Fibroblast of villous mesenchyme (primary cell): ENCODE measurements around the gene FOSL1. TPM values are rescaled to one million over a fixed set of nuclear protein-coding genes. Genes with fewer than 3 reads are reported as not detected.

ENCODE experiments used
- DNase-seq: peaks from one replicate; pipeline ENCODE4 v3.0.0-alpha.2; 2010; ENCODE audit warnings: low read depth
- H3K4me3 ChIP-seq: 2 replicates; pipeline ENCODE4 v1.5.1; 2011; ENCODE audit warnings: low read depth, mild to moderate bottlenecking, low read length
- total RNA-seq: library from RNA; depleted of rRNA; stranded (reverse); fragments of >200 nt; gene quantifications from 2 replicates; pipeline ENCODE4 v1.2.3, GENCODE V29; 2012
- TF ChIP-seq, protein P1 (sequence below): IDR thresholded peaks from 2 replicates; pipeline ENCODE4 v1.5.1; 2012; ENCODE audit warnings: low read depth, mild to moderate bottlenecking, low read length; ENCODE audit not compliant: insufficient read depth

Gene FOSL1
- total RNA-seq, 1 donor, result 41.0 TPM

DNA sequence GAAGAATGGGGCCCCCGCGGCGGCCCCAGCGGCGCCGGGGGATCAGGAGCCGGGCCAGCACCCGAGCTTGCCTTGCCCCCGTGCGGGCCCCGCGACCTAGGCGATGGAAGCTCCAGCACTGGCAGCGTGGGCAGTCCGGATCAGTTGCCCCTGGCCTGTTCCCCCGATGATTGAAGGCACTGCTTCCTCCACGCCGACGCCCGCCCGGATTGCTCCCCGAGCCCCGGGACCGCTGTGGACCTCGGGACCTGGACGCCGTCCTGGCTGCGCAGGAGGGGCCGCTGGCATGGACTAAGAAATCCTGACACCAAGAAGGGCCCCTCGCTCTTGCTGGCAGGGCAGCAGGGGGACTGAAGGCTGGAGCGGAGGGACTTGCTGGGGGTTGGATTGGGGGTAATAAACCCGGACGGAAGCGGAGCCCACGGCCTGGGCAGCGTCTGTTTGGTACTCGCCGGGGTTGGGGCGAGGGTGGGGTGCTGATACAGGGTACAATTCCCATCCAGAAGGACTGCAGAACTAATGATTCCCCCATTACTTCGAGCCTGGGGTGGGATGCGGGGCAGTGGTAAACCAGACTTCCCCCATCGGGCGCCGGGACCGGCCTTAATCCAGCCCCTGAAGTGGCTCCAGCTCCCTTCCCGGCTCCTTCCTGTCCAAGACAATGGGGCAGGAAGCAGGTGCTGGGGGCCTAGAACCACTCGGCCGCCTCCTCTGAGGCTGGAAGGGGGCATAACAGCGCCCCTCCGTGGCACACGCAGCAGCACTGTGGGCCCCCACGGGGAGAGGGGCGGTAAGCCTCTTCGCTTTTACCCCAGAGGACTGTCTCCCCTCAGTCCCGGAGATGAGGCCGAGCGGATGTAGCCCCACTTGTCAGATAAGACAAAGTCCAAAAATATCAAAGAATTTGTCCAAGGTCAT, 8.7 kb downstream of the FOSL1 start:
- DNase-seq, result no peak
- TF ChIP-seq, protein P1, sequence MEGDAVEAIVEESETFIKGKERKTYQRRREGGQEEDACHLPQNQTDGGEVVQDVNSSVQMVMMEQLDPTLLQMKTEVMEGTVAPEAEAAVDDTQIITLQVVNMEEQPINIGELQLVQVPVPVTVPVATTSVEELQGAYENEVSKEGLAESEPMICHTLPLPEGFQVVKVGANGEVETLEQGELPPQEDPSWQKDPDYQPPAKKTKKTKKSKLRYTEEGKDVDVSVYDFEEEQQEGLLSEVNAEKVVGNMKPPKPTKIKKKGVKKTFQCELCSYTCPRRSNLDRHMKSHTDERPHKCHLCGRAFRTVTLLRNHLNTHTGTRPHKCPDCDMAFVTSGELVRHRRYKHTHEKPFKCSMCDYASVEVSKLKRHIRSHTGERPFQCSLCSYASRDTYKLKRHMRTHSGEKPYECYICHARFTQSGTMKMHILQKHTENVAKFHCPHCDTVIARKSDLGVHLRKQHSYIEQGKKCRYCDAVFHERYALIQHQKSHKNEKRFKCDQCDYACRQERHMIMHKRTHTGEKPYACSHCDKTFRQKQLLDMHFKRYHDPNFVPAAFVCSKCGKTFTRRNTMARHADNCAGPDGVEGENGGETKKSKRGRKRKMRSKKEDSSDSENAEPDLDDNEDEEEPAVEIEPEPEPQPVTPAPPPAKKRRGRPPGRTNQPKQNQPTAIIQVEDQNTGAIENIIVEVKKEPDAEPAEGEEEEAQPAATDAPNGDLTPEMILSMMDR, result peak; percentile 27
- H3K4me3 ChIP-seq, result peak overlapping the region; percentile 63

DNA sequence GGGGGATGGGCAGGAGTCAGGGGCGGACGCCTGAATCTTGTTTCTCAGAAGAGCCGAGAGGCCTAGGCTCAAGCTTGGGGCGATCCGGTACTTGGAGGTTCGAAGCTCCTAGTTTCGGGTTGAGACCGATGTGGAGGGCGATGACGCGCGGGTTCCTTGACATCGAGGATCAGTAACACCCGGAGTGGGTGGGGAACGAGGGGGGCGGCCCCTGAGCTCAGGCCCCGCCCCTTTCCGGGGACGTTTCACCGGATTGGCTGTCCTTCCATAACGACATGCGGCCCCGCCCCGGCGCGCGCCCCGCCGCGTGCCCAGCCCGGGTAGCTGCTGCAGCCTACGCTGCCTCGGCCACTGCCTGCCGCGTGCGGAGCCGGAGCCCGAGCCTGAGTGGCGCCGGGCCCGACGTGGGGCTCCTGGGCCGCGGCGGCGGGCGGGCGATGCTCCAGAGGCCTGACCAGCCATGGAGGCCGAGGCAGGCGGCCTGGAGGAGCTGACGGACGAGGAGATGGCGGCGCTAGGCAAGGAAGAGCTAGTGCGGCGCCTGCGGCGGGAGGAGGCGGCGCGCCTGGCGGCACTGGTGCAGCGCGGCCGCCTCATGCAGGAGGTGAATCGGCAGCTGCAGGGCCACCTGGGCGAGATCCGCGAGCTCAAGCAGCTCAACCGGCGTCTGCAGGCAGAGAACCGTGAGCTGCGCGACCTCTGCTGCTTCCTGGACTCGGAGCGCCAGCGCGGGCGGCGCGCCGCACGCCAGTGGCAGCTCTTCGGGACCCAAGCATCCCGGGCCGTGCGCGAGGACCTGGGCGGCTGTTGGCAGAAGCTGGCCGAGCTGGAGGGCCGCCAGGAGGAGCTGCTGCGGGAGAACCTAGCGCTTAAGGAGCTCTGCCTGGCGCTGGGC, 9.6 kb downstream of the FOSL1 start, which contains the start of gene CCDC85B:
Gene CCDC85B (plus strand): TSS at position 350 of the 895 bp plus-strand sequence. CDS start 111 bp downstream, at position 461.
- TF ChIP-seq, protein P1, result peak; percentile 8
- DNase-seq, result peak; percentile 97
- peak within 1 kb of the TSS; percentile 63 for H3K4me3 ChIP-seq

DNA sequence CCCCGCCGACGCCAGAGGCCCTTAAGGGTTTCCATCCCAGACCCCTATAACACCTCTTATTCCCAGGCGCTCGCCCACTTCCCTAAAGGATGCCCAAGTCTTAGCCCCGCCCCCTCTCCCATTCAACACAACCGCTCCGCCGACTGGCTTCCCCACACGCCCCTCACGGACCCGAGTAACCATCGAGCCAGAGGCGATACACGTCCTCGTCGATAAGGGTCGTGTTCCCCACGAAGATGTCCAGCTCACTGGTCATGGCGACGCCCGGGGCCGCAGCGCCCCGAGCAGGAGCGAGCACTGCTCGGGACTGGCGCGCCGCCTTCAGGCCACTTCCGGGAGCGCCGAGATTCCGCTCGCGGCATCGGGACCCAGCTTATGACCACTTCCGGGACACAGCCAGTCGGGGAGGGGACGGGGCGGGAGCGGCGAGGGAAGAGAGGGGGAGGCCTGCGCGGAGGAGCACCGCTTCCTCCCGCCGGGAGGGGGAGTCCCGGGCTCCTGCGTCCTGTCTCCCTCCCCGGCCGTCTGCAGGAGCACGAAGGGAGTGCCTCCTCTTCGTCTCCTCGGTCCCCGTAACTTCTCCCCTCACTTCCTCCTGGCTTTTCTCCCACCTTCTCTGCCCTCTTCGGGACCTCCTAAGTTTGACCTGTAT, 11.9 kb downstream of the FOSL1 start, which contains the start of gene FIBP:
Gene FIBP (minus strand): TSS at position 309 of the 652 bp plus-strand sequence. CDS start 53 bp downstream, at position 256.
- H3K4me3 ChIP-seq, result peak within 1 kb of the TSS; percentile 73
- peak; percentile 98 for DNase-seq
- TF ChIP-seq, protein P1, result peak; percentile 77

DNA sequence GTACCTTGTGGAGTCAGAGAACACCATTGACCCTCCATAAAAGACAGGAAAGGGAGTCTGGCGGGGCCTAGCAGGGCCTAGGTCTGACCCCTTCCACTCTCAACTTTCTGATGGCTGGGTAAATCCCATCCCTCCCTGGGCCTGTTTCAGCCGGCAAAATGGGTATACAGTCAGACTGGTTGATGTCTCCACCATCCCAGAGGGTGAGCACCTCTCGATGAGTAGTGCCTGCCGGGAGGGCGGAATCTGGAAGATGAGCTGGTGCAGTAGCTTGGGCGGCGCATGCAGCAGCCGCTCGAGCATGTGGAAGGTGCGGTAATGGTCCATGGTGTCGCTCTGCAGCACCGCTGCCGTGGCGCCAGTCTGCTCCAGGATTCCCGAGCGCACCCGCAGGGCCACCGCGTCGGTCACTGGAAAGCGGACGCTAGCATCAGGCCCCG, 12.4 kb downstream of the FOSL1 start:
- no peak for DNase-seq
- TF ChIP-seq, protein P1, result no peak
- peak overlapping the region; percentile 73 for H3K4me3 ChIP-seq

DNA sequence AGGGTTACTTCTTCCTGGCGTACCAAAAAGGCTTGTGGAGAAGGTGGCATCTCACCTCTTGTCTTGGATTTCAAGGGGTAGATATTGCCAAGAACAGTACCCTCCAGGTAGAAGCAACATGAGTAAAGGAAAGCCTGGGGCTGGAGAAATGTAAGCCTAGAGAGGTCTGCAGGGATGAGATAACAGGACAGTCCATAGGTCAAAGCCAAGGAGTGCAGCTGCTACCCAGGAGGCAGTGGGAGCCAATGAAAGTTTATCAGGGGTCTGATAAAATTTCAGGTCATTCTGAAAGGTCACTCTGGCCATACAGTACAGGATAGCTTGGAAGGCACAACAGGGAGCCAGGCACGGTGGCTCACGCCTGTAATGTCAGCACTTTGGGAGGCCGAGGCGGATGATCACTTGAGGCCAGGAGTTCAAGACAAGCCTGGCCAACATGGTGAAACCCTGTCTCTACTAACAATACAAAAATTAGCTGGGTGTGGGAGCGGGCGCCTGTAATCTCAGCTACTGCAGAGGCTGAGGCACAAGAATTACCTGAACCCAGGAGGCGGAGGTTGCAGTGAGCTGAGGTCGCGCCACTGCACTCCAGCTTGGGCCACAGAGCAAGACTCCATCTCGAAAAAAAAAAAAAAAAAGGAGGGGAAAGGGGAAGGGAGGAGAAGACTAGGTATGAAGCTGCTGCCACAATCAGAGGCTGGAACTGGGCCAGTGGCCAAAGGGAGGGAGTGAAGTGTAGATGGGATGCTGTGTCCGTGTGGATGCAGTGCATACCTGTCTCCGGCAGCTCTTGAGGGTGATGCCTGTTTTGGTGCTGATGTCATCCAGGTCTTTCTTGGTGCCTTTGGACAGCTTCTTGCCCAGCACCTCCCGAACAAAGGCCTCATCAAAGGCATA, 13.1 kb downstream of the FOSL1 start:
- no peak for DNase-seq

More for the DNA sequence above, 13.1 kb downstream of the FOSL1 start:
- peak overlapping the region; percentile 73 for H3K4me3 ChIP-seq
- TF ChIP-seq, protein P1, result no peak
